Erythroblast (primary cell): ENCODE results near the gene ZCRB1.

Experiments used
- GATA1 ChIP-seq: IDR thresholded peaks from 2 replicates; pipeline ENCODE4 v1.6.1; 2011; ENCODE audit warnings: low read depth, mild to moderate bottlenecking, control low read depth, low read length, moderate library complexity
- POLR2A ChIP-seq: IDR thresholded peaks from 2 replicates; pipeline ENCODE4 v1.6.1; 2011; ENCODE audit warnings: mild to moderate bottlenecking, low read length

GRCh38 chr12:42283739-42284138 lies 42.2 kb downstream of the ZCRB1 start:
- TF ChIP-seq POLR2A (no peak), GATA1 (no peak)
